GM12872 (cell line): ENCODE results near the gene CUL7.

Experiments used
- TF ChIP-seq, protein P1 (sequence below): IDR thresholded peaks from 3 replicates; pipeline ENCODE4 v1.5.1; 2011; ENCODE audit warnings: low read depth, mild to moderate bottlenecking, low read length, moderate library complexity; ENCODE audit not compliant: insufficient read depth

Gene CUL7

GRCh38 chr6:43038727-43039126, 14.9 kb downstream of the CUL7 start:
- TF ChIP-seq, protein P1, sequence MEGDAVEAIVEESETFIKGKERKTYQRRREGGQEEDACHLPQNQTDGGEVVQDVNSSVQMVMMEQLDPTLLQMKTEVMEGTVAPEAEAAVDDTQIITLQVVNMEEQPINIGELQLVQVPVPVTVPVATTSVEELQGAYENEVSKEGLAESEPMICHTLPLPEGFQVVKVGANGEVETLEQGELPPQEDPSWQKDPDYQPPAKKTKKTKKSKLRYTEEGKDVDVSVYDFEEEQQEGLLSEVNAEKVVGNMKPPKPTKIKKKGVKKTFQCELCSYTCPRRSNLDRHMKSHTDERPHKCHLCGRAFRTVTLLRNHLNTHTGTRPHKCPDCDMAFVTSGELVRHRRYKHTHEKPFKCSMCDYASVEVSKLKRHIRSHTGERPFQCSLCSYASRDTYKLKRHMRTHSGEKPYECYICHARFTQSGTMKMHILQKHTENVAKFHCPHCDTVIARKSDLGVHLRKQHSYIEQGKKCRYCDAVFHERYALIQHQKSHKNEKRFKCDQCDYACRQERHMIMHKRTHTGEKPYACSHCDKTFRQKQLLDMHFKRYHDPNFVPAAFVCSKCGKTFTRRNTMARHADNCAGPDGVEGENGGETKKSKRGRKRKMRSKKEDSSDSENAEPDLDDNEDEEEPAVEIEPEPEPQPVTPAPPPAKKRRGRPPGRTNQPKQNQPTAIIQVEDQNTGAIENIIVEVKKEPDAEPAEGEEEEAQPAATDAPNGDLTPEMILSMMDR: no peak

DNA sequence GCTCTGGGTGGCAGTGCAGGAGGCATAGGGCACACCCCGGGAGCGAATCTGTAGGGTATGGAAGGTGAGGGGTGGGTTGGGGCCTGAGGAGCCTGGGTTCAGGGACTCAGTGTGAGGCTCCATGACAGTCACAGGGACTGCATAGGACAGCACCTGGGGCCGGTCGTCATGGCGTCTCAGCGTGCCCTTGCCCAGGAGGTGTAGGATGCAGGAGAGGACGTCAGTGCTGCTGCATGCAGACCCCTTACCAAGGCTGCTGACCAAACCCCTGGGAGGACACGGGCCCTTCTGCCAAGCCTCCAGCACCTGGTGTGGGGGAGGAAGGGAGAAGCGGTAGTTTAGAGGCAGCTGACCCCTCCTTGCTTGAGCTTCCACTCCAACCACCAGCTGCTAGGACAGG, 15.9 kb downstream of the CUL7 start:
- TF ChIP-seq, protein P1: no peak

- TF ChIP-seq, protein P1: no peak
Measured at GRCh38 chr6:43037197-43037596, 16.5 kb downstream of the CUL7 start.

GRCh38 chr6:43036712-43037111, 16.9 kb downstream of the CUL7 start:
- TF ChIP-seq, protein P1: no peak

GRCh38 chr6:43035495-43036194, 18.0 kb downstream of the CUL7 start:
- TF ChIP-seq, protein P1: no peak

DNA sequence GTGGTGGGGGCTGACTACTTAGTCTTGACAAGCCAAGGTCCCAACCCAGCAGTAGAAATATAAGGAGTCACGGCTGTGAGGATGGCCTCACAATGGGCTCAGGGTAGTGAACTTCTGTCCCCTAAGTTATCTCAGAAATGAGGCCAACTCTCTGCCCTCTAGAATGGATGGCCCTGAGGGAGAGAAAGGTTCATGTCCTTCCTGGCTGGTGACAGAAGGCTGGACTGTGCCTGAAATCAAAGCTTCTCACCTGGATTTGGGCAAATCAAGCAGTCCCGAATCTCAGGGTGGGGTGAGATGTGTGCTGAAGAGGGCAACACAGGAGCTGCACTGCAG, 19.5 kb downstream of the CUL7 start:
- TF ChIP-seq, protein P1: no peak

DNA sequence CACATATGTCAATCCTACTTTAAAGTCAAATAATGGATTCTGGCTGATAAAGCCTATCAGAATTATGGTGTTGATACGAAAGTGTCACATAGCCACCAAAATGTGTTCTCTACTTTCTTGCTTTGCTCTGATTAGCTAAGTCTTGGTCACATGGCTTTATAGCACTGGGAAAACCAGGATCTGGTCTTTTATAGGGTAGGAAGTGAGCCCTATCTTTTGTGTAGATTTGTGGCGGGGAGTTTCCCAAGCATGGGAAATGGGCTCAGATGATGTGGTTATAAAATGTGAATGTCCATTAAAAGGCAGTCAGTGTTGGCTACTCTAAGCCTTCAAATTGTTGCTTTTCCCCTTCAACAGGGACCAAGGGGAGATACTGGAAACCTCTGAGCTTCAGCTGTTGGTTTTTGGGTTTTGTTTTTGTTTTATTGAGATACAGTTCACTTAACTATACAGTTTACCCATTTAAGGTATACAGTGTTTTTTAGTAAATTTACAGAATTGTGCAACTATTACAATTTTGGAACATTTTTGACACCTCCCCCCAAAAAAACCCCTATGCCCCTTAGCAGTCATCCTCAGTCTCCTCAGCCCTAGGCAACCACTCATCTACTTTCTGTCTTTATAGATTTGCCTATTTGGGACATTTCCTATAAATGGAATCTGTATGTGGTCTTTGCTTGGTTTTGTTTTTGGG, 20.0 kb downstream of the CUL7 start:
- TF ChIP-seq, protein P1: no peak
